C4-2B (cell line): Measurements from ENCODE around the gene STEAP1B.
A peak's percentile ranks its signal among the peaks of the same experiment; 100 is the strongest.
"Not testable (repeated sequence)": the region's sequence is repeated elsewhere in the genome, so short reads cannot be mapped to it uniquely, and the experiment has no call there.

Experiments
- H3K27ac ChIP-seq: fragments of 450-650 bp; 2 replicates; pipeline ENCODE4 v1.5.1; 2017
- CTCF ChIP-seq: fragments of 450-650 bp; conservative IDR thresholded peaks from 2 replicates; pipeline ENCODE4 v1.5.1; 2017; ENCODE audit warnings: mild to moderate bottlenecking
- ZFX ChIP-seq: fragments of 450-650 bp; IDR thresholded peaks from 2 replicates; pipeline ENCODE4 v1.6.1; 2017

The STEAP1B gene

GRCh38 chr7:22542669-22543068 lies 42.7 kb upstream of the STEAP1B start:
- H3K27ac ChIP-seq, result no peak overlapping the region
- TF ChIP-seq ZFX, result no peak

- TF ChIP-seq ZFX (no peak), CTCF (no peak)
- H3K27ac ChIP-seq, result no peak overlapping the region
Measured at GRCh38 chr7:22542254-22542653, 42.3 kb upstream of the STEAP1B start.

- H3K27ac ChIP-seq, result no peak overlapping the region
- TF ChIP-seq CTCF (no peak), ZFX (no peak)
Measured at GRCh38 chr7:22541789-22542188, 41.8 kb upstream of the STEAP1B start.

GRCh38 chr7:22528537-22528936 lies 28.5 kb upstream of the STEAP1B start:
- H3K27ac ChIP-seq, result not testable (repeated sequence)

GRCh38 chr7:22524353-22524947 lies 24.5 kb upstream of the STEAP1B start:
- H3K27ac ChIP-seq, result not testable (repeated sequence)

GRCh38 chr7:22523478-22524352 lies 23.7 kb upstream of the STEAP1B start:
- peak; percentile 25 for TF ChIP-seq CTCF
- H3K27ac ChIP-seq, result not testable (repeated sequence)

GRCh38 chr7:22519560-22519959 lies 19.6 kb upstream of the STEAP1B start:
- H3K27ac ChIP-seq, result not testable (repeated sequence)

- not testable (repeated sequence) for H3K27ac ChIP-seq
Measured at GRCh38 chr7:22516950-22517349, 17.0 kb upstream of the STEAP1B start.

GRCh38 chr7:22514963-22515362 lies 15.0 kb upstream of the STEAP1B start:
- H3K27ac ChIP-seq, result not testable (repeated sequence)

- not testable (repeated sequence) for H3K27ac ChIP-seq
Measured at GRCh38 chr7:22507320-22507719, 7.3 kb upstream of the STEAP1B start.

GRCh38 chr7:22506316-22507020 lies 6.5 kb upstream of the STEAP1B start:
- not testable (repeated sequence) for H3K27ac ChIP-seq

- H3K27ac ChIP-seq, result not testable (repeated sequence)
- TF ChIP-seq CTCF, result peak; percentile 67
Measured at GRCh38 chr7:22504519-22504918, 4.5 kb upstream of the STEAP1B start.

GRCh38 chr7:22502104-22502503 lies 2.1 kb upstream of the STEAP1B start:
- not testable (repeated sequence) for H3K27ac ChIP-seq
